HEK293 (cell line): Measurements from ENCODE around the gene YOD1.

ENCODE experiments used
- CTCF ChIA-PET: fragments of 350-600 bp; formaldehyde crosslinking; extraction: SDS; loops from one replicate; lab custom pipeline; 2021; ENCODE audit warnings: antibody characterized with exemption; lab: Yijun Ruan, JAX
- POLR2A ChIA-PET: fragments of 300-600 bp; formaldehyde crosslinking; extraction: SDS; loops from one replicate; lab custom pipeline; 2020; ENCODE audit warnings: antibody characterized with exemption, inconsistent platforms; lab: Yijun Ruan, JAX
- H3K27ac ChIP-seq: fragments of 200-500 bp; sonication (Bioruptor generic); 2 replicates; pipeline ENCODE4 v1.5.1; 2014; ENCODE audit warnings: low read depth, low read length, control low read depth, inconsistent platforms; ENCODE audit errors: extremely low read depth
- H3K36me3 ChIP-seq, 2 experiments: fragments of 200-500 bp in 1 of 2; sonication (Bioruptor generic) in 1 of 2; 1 replicate in 1 of 2; 2 replicates in 1 of 2; pipeline ENCODE4 v1.5.1; 2014 to 2017; ENCODE audit warnings: inconsistent platforms in 2 of 2, low read length in 2 of 2; ENCODE audit not compliant: control insufficient read depth in 2 of 2, insufficient read depth in 1 of 2
- H3K4me1 ChIP-seq: fragments of 200-500 bp; sonication (Bioruptor generic); 2 replicates; pipeline ENCODE4 v1.5.1; 2014; ENCODE audit warnings: mild to moderate bottlenecking, low read length, inconsistent platforms; ENCODE audit not compliant: control insufficient read depth, insufficient read depth
- H3K4me3 ChIP-seq: 2 replicates; pipeline ENCODE4 v1.5.1; 2011; ENCODE audit warnings: low read depth, mild to moderate bottlenecking, control low read depth, low read length, moderate library complexity
- H3K9me3 ChIP-seq: fragments of 200-500 bp; sonication (Bioruptor generic); 2 replicates; pipeline ENCODE4 v1.5.1; 2014; ENCODE audit warnings: low read depth, low read length, inconsistent platforms; ENCODE audit not compliant: control insufficient read depth, insufficient read depth
- GLI2 ChIP-seq: fragments of 450-650 bp; formaldehyde crosslinking; IDR thresholded peaks from 2 replicates; pipeline ENCODE4; 2017; ENCODE audit warnings: missing biosample characterization, missing genetic modification characterization, low read depth, borderline replicate concordance
- HOXC10 ChIP-seq: sonication (generic); formaldehyde crosslinking; IDR thresholded peaks from 2 replicates; pipeline ENCODE4 v1.8.1; 2023; ENCODE audit warnings: mild to moderate bottlenecking, missing genetic modification reagents
- KLF1 ChIP-seq: fragments of 450-650 bp; formaldehyde crosslinking; IDR thresholded peaks from 2 replicates; pipeline ENCODE4 v1.5.1; 2016; ENCODE audit warnings: missing biosample characterization, missing genetic modification characterization
- OVOL3 ChIP-seq: fragments of 450-650 bp; formaldehyde crosslinking; IDR thresholded peaks from 2 replicates; pipeline ENCODE4 v1.5.1; 2016; ENCODE audit warnings: missing biosample characterization, missing genetic modification characterization
- TCF7L2 ChIP-seq: IDR thresholded peaks from 2 replicates; pipeline ENCODE4 v1.6.1; 2011; ENCODE audit warnings: low read depth, mild to moderate bottlenecking, inconsistent platforms, low read length, moderate library complexity, borderline replicate concordance
- ZBTB6 ChIP-seq: fragments of 450-650 bp; formaldehyde crosslinking; IDR thresholded peaks from 2 replicates; pipeline ENCODE4 v1.5.1; 2017; ENCODE audit warnings: missing biosample characterization, missing genetic modification characterization
- ZIC2 ChIP-seq: fragments of 450-650 bp; formaldehyde crosslinking; IDR thresholded peaks from 2 replicates; pipeline ENCODE4 v1.5.1; 2016; ENCODE audit warnings: missing biosample characterization, missing genetic modification characterization
- ZNF157 ChIP-seq: fragments of 450-650 bp; formaldehyde crosslinking; IDR thresholded peaks from 2 replicates; pipeline ENCODE4 v1.5.1; 2016; ENCODE audit warnings: missing biosample characterization, missing genetic modification characterization
- ZNF2 ChIP-seq: fragments of 450-650 bp; formaldehyde crosslinking; IDR thresholded peaks from 2 replicates; pipeline ENCODE4 v1.5.1; 2016; ENCODE audit warnings: missing biosample characterization, missing genetic modification characterization
- ZNF266 ChIP-seq: fragments of 450-650 bp; formaldehyde crosslinking; IDR thresholded peaks from 2 replicates; pipeline ENCODE4 v1.5.1; 2016; ENCODE audit warnings: missing biosample characterization, missing genetic modification characterization, low read depth
- ZNF350 ChIP-seq: fragments of 450-650 bp; formaldehyde crosslinking; IDR thresholded peaks from 2 replicates; pipeline ENCODE4 v1.5.0; 2017; ENCODE audit warnings: missing biosample characterization, mild to moderate bottlenecking, missing genetic modification characterization
- ZNF423 ChIP-seq: fragments of 450-650 bp; formaldehyde crosslinking; IDR thresholded peaks from 2 replicates; pipeline ENCODE4 v1.5.1; 2016; ENCODE audit warnings: missing biosample characterization, missing genetic modification characterization
- ZNF426 ChIP-seq: fragments of 450-650 bp; formaldehyde crosslinking; IDR thresholded peaks from 2 replicates; pipeline ENCODE4 v1.5.1; 2017; ENCODE audit warnings: missing biosample characterization, missing genetic modification characterization, mild to moderate bottlenecking, inconsistent platforms, moderate library complexity
- ZNF518A ChIP-seq: fragments of 450-650 bp; formaldehyde crosslinking; conservative IDR thresholded peaks from 2 replicates; pipeline ENCODE4 v1.5.1; 2016; ENCODE audit warnings: low read depth, missing biosample characterization, missing genetic modification characterization
- ZNF529 ChIP-seq: fragments of 450-650 bp; formaldehyde crosslinking; IDR thresholded peaks from 2 replicates; pipeline ENCODE4 v1.5.1; 2017; ENCODE audit warnings: missing genetic modification characterization, missing biosample characterization; ENCODE audit not compliant: insufficient replicate concordance
- ZNF701 ChIP-seq: fragments of 450-650 bp; formaldehyde crosslinking; IDR thresholded peaks from 2 replicates; pipeline ENCODE4 v1.5.1; 2016; ENCODE audit warnings: missing biosample characterization, missing genetic modification characterization
- ZNF785 ChIP-seq: fragments of 450-650 bp; formaldehyde crosslinking; IDR thresholded peaks from 2 replicates; pipeline ENCODE4 v1.5.1; 2016; ENCODE audit warnings: missing biosample characterization, missing genetic modification characterization
- ZXDB ChIP-seq: fragments of 450-650 bp; formaldehyde crosslinking; IDR thresholded peaks from 2 replicates; pipeline ENCODE4 v1.5.1; 2016; ENCODE audit warnings: missing biosample characterization, missing genetic modification characterization
- TF ChIP-seq, protein P1 (sequence below): fragments of 450-650 bp; formaldehyde crosslinking; IDR thresholded peaks from 2 replicates; pipeline ENCODE4 v1.5.1; 2016; ENCODE audit warnings: missing biosample characterization, missing genetic modification characterization
- TF ChIP-seq, protein P2 (sequence below): fragments of 450-650 bp; formaldehyde crosslinking; conservative IDR thresholded peaks from 2 replicates; pipeline ENCODE4 v1.5.1; 2016; ENCODE audit warnings: low read depth, missing biosample characterization, missing genetic modification characterization

YOD1 gene

GRCh38 chr1:207007352-207008033 is 43.5 kb downstream of the YOD1 start (continued):
- TF ChIP-seq ZNF701 (no peak), ZNF157 (tag by site-specific recombination) (no peak)
- TF ChIP-seq, all 188 proteins: peak for 0

- Histone ChIP-seq H3K4me3 (no peak overlapping the region), H3K36me3 (no peaks in the 10 kb centered on the region), H3K27ac (no peak overlapping the region), H3K4me1 (no peaks in the 10 kb centered on the region), H3K9me3 (no peaks in the 10 kb centered on the region)
- POLR2A ChIA-PET, result no interaction called here
- CTCF ChIA-PET, result interaction anchor here (0.6 to 2.7 kb wide), 8 partner anchors 22 to 586 kb away, joined by 3 to 12 read pairs (median 6); no protein-coding TSS in a partner anchor
- TF ChIP-seq TCF7L2 (no peak), KLF1 (tag by site-specific recombination) (no peak), ZBTB6 (tag by site-specific recombination) (no peak), GLI2 (tag by site-specific recombination) (no peak), OVOL3 (tag by site-specific recombination) (no peak), ZNF518A (tag by site-specific recombination) (no peak), ZNF266 (tag by site-specific recombination) (no peak), ZNF423 (tag by site-specific recombination) (no peak), ZNF2 (tag by site-specific recombination) (no peak), ZNF701 (no peak), ZNF426 (tag by site-specific recombination) (no peak), HOXC10 (CRISPR knock-in tag) (no peak), ZNF529 (tag by site-specific recombination) (no peak), ZXDB (tag by site-specific recombination) (no peak), ZIC2 (tag by site-specific recombination) (no peak), ZNF785 (tag by site-specific recombination) (no peak), ZNF350 (tag by site-specific recombination) (no peak)
- TF ChIP-seq, protein P1, sequence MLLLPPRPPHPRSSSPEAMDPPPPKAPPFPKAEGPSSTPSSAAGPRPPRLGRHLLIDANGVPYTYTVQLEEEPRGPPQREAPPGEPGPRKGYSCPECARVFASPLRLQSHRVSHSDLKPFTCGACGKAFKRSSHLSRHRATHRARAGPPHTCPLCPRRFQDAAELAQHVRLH, result no peak
- TF ChIP-seq, protein P2, sequence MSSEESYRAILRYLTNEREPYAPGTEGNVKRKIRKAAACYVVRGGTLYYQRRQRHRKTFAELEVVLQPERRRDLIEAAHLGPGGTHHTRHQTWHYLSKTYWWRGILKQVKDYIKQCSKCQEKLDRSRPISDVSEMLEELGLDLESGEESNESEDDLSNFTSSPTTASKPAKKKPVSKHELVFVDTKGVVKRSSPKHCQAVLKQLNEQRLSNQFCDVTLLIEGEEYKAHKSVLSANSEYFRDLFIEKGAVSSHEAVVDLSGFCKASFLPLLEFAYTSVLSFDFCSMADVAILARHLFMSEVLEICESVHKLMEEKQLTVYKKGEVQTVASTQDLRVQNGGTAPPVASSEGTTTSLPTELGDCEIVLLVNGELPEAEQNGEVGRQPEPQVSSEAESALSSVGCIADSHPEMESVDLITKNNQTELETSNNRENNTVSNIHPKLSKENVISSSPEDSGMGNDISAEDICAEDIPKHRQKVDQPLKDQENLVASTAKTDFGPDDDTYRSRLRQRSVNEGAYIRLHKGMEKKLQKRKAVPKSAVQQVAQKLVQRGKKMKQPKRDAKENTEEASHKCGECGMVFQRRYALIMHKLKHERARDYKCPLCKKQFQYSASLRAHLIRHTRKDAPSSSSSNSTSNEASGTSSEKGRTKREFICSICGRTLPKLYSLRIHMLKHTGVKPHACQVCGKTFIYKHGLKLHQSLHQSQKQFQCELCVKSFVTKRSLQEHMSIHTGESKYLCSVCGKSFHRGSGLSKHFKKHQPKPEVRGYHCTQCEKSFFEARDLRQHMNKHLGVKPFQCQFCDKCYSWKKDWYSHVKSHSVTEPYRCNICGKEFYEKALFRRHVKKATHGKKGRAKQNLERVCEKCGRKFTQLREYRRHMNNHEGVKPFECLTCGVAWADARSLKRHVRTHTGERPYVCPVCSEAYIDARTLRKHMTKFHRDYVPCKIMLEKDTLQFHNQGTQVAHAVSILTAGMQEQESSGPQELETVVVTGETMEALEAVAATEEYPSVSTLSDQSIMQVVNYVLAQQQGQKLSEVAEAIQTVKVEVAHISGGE, result no peak
Observed at GRCh38 chr1:207006914-207007313, 44.1 kb downstream of the YOD1 start.
